ENCODE data around the gene SCLT1. TPM values are rescaled to one million over a fixed set of nuclear protein-coding genes. Genes with fewer than 3 reads are reported as not detected.
A peak's percentile ranks its signal among the peaks of the same experiment; 100 is the strongest.

Gene SCLT1
- total RNA-seq, 1 donor from 2014 or later = 94.8 TPM

- no peak for DNase-seq
These were observed 223.4 kb downstream of the SCLT1 start for GRCh38 chr4:128869776-128870509.

GRCh38 chr4:128868758-128869157 is 224.6 kb downstream of the SCLT1 start:
- no peak for DNase-seq

GRCh38 chr4:128866691-128867090 is 226.6 kb downstream of the SCLT1 start:
- no peak for DNase-seq

- DNase-seq = no peak
These were observed 227.1 kb downstream of the SCLT1 start for GRCh38 chr4:128866269-128866668.

GRCh38 chr4:128865132-128865531 is 228.2 kb downstream of the SCLT1 start:
- DNase-seq = no peak

GRCh38 chr4:128863312-128864075 is 229.8 kb downstream of the SCLT1 start:
- DNase-seq = peak; percentile 56

DNA sequence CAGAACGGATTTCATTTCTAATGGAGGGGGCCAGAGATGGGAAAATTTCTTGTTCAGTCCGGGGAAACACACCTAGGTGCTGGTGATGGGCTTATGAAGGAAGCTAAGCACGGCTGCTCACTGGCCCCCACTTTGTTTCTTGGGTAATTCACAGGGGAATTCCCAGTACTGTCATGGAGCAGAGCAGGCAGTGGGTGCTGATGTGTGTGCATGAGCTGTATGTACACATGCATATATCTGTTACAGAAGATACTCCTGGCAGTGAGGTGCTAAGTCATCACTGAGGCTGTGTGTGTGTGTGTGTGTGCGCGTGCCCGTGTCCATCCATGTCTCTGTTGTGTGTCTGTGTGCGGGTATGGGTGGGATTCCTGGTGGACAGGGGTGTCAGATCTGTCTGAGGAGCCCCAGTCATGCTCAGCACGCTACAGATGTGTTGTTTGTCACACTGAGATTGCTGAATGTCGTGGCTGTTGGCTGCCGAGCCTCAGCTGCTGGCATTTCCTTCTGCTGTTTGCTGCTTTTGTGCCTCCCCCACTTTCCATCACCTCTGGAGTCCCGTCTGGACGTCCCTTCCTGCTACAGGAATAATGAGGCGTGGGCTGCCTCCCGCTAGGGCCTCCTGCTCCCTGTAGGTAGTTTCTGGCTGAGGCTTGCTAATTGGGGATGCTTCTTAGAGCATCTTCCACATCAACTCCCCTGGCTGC is 230.6 kb downstream of the SCLT1 start:
- no peak for DNase-seq

DNA sequence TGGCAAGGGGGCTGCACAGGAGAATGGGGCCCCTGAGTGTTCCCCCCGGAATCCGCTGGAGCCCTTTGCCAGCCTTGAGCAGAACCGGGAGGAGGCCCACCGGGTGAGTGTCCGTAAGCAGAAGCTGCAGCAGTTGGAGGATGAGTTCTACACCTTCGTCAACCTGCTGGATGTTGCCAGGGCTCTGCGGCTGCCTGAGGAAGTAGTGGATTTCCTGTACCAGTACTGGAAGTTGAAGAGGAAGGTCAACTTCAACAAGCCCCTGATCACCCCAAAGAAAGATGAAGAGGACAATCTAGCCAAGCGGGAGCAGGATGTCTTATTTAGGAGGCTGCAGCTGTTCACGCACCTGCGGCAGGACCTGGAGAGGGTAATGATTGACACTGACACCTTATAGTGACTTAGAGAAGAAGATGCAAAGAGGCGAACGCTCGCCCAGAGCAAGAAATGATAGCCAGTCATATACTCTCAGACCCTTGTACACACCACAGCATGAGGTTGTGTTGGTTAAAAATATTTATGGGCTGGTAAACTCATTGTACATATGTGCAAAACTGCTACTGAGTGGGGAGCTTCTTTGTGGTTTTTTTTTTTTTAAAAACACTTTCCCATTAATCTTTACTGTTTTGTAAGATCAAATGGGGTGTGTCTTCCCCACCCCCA is 231.4 kb downstream of the SCLT1 start:
- no peak for DNase-seq

DNA sequence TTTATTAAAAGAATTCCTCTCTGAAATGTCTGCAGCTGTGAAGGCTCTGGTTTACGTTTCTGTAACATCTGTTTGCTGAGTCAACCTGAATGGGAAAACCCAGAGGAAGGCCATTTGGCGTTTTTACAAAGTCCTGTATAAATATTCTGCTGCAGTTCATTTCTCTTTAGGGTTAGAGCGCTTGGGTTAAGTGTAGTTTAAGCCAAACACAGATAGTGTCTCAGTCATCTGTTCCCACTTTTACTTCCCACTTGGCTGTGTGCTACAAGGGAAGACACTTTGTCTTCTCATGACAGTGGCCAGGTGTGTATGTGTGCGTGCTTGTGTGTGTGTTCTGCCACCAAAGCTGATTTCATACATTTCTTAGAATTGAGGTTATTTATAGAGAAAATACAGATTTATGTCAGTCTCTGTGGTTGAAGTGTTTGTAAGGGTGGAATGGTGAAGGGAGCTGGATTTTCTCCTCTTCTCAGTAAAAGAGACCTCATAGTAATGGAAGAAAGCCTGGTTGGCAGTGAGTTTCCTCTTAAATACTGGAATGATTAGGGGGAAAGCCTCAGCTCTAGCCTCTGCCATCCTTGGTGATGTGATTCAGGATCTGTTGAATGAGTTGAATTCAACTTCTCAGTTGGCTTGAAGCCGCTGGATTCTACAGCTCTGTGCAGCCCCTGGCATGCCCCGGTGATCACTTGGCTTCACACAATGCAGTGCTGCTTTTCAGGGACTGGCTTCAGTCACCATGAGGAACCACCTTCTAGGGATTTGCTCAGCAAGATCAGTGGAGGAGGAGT is 233.3 kb downstream of the SCLT1 start:
- DNase-seq = no peak

GRCh38 chr4:128858879-128859671 is 234.3 kb downstream of the SCLT1 start:
- no peak for DNase-seq

GRCh38 chr4:128856246-128856645 is 237.1 kb downstream of the SCLT1 start:
- DNase-seq = no peak

GRCh38 chr4:128855621-128856020 is 237.7 kb downstream of the SCLT1 start:
- no peak for DNase-seq

DNA sequence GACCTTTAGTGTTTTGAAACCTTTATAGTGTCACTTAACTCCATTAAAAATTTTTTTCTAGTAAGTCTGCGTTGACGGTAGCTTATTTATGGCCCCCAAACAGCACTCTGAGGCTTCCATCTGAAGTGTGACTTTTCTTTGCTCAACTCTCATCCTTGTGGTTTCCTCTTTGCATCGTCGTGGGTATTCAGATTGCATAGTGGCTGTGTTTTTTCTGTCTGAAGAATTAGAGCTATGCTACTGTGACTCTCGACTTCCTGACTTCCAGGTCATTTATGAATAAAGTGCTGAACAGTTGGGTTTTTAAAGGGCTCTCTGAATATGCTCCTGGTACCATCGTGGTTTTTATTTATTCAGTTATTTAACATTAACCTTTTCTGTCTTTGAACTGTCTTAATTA is 238.9 kb downstream of the SCLT1 start:
- DNase-seq = no peak

GRCh38 chr4:128853741-128854140 is 239.6 kb downstream of the SCLT1 start:
- no peak for DNase-seq

GRCh38 chr4:128850252-128850651 is 243.1 kb downstream of the SCLT1 start:
- DNase-seq = no peak

DNA sequence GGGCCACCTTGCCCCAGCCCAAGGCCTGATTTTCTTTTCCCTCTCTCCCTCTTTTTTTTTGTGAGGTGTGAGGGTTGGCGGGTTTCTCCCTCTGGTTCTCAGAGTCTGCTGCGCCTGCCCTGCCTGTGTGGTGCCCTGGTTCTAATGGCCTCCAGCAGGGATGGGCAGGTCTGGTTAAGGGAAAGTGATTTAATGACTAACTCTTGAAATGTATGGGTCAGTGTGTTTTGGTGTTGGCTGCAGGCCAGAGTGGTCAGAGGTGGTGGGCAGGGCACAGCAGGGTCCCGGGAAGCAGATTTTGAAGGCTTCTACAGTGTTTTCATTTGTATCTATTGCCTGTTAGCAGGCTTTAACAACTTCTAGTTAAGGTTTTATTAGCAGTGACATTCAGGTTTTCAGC is 244.9 kb downstream of the SCLT1 start:
- DNase-seq = no peak

GRCh38 chr4:128847082-128847724 is 246.1 kb downstream of the SCLT1 start:
- DNase-seq = no peak

DNA sequence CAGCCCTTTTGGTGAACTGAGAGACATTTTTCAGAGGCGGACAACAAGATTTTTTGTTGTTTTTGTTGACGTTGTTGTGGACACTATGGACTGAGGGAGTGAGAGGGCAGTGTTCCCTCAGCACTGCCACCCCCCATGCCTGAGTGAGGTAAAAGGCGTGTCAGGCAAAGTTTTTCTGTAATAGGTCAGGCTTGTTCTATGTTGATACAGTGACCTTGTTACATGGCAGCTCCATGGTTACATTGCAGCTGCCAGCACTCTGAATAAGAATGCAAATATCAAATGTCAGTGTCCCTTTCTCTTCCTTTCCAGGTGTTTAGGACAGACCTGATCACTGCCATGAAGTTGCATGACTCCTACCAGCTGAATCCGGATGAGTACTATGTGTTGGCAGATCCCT is 247.3 kb downstream of the SCLT1 start:
- DNase-seq = no peak

DNA sequence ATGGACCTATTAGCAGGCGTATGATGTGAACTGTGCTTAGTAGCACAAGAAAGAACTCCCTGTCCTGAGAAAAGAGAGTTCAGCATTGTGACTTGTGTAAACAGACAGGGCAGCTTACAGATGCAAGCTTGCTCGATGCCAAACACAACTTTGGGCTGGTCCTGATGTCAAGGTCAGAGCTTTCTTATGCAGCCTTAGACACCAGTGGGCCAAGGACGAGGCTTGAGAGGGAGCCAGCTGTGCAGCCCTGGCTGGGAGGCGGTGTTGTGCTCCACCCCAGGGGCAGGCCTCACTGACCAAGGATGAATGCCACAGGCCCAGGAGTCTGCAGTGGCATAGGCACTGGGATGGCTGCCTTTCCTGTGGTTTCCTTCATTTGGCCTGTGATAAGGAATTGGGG is 248.4 kb downstream of the SCLT1 start:
- no peak for DNase-seq

GRCh38 chr4:128841402-128841801 is 251.9 kb downstream of the SCLT1 start:
- no peak for DNase-seq

Measured in occipital lobe (tissue), 2 donors.